GM19324 (cell line): ENCODE measurements around the gene EMP3.
"Not testable (repeated sequence)": the region's sequence is repeated elsewhere in the genome, so short reads cannot be mapped to it uniquely, and the experiment has no call there.

Experiments used
- ATAC-seq: cut with Tn5 transposase; IDR thresholded peaks from one replicate; pipeline ENCODE4 v1.9.1; 2021; ENCODE audit warnings: mild to moderate bottlenecking, moderate library complexity; ENCODE audit not compliant: unreplicated experiment, low FRiP score

EMP3 gene

GRCh38 chr19:48325265-48325910 is at the start of gene EMP3:
Gene EMP3, plus strand, starts transcription at chr19:48325552. Its CDS starts 1,293 bp downstream, at chr19:48326845.
- ATAC-seq: no peak

- ATAC-seq: no peak
Measured at GRCh38 chr19:48279747-48280146, 45.6 kb upstream of the EMP3 start.

- ATAC-seq: no peak
Measured at GRCh38 chr19:48283908-48284307, 41.4 kb upstream of the EMP3 start.

- no peak for ATAC-seq
Measured at GRCh38 chr19:48284896-48285295, 40.5 kb upstream of the EMP3 start.

- ATAC-seq: no peak
Measured at GRCh38 chr19:48287748-48288147, 37.6 kb upstream of the EMP3 start.

- no peak for ATAC-seq
Measured at GRCh38 chr19:48290401-48290770, 35.0 kb upstream of the EMP3 start.

GRCh38 chr19:48290771-48291488 is 34.4 kb upstream of the EMP3 start:
- ATAC-seq: no peak

GRCh38 chr19:48291489-48291815 is 33.9 kb upstream of the EMP3 start:
- ATAC-seq: not testable (repeated sequence)

- no peak for ATAC-seq
Measured at GRCh38 chr19:48292798-48293197, 32.6 kb upstream of the EMP3 start.

- no peak for ATAC-seq
Measured at GRCh38 chr19:48295458-48295857, 29.9 kb upstream of the EMP3 start.

- ATAC-seq: no peak
Measured at GRCh38 chr19:48296963-48297734, 28.2 kb upstream of the EMP3 start.

GRCh38 chr19:48297975-48298374 is 27.4 kb upstream of the EMP3 start:
- no peak for ATAC-seq

GRCh38 chr19:48301886-48302599 is 23.3 kb upstream of the EMP3 start:
- ATAC-seq: no peak

GRCh38 chr19:48302600-48302959 is 22.8 kb upstream of the EMP3 start:
- ATAC-seq: no peak

GRCh38 chr19:48303367-48303766 is 22.0 kb upstream of the EMP3 start:
- no peak for ATAC-seq

- ATAC-seq: no peak
Measured at GRCh38 chr19:48303866-48304265, 21.5 kb upstream of the EMP3 start.

GRCh38 chr19:48308631-48309586 is 16.4 kb upstream of the EMP3 start:
- no peak for ATAC-seq

GRCh38 chr19:48309731-48310130 is 15.6 kb upstream of the EMP3 start:
- ATAC-seq: not testable (repeated sequence)

GRCh38 chr19:48310227-48310626 is 15.1 kb upstream of the EMP3 start:
- no peak for ATAC-seq

GRCh38 chr19:48311384-48311783 is 14.0 kb upstream of the EMP3 start:
- ATAC-seq: no peak
